Measurements from ENCODE around the gene CYP3A7.
"Not testable (repeated sequence)": the region's sequence is repeated elsewhere in the genome, so short reads cannot be mapped to it uniquely, and the experiment has no call there.

CYP3A7 gene

GRCh38 chr7:99740573-99741440, 5.8 kb upstream of the CYP3A7 start:
- DNase-seq, result no peak

GRCh38 chr7:99739699-99740572, 4.9 kb upstream of the CYP3A7 start:
- no peak for DNase-seq

GRCh38 chr7:99737726-99738125, 2.7 kb upstream of the CYP3A7 start:
- DNase-seq, result no peak

GRCh38 chr7:99736667-99737066, 1.7 kb upstream of the CYP3A7 start:
- DNase-seq, result not testable (repeated sequence)

- DNase-seq, result no peak
Observed at GRCh38 chr7:99733448-99733847, 1.5 kb downstream of the CYP3A7 start.

GRCh38 chr7:99733003-99733402, 2.0 kb downstream of the CYP3A7 start:
- DNase-seq, result no peak

GRCh38 chr7:99731638-99732374, 3.2 kb downstream of the CYP3A7 start:
- DNase-seq, result no peak

GRCh38 chr7:99730992-99731391, 4.0 kb downstream of the CYP3A7 start:
- DNase-seq, result no peak

- DNase-seq, result no peak
Observed at GRCh38 chr7:99730238-99730810, 4.7 kb downstream of the CYP3A7 start.

- DNase-seq, result no peak
Observed at GRCh38 chr7:99729486-99730237, 5.3 kb downstream of the CYP3A7 start.

- DNase-seq, result no peak
Observed at GRCh38 chr7:99728615-99729014, 6.4 kb downstream of the CYP3A7 start.

- not testable (repeated sequence) for DNase-seq
Observed at GRCh38 chr7:99723201-99723600, 11.8 kb downstream of the CYP3A7 start.

- DNase-seq, result no peak
Observed at GRCh38 chr7:99720800-99721595, 14.0 kb downstream of the CYP3A7 start.

- DNase-seq, result no peak
Observed at GRCh38 chr7:99719996-99720769, 14.8 kb downstream of the CYP3A7 start.

GRCh38 chr7:99713995-99714570, 20.9 kb downstream of the CYP3A7 start:
- no peak for DNase-seq

GRCh38 chr7:99709838-99710578, 25.0 kb downstream of the CYP3A7 start:
- DNase-seq, result no peak

GRCh38 chr7:99709260-99709659, 25.7 kb downstream of the CYP3A7 start:
- no peak for DNase-seq

- DNase-seq, result no peak
Observed at GRCh38 chr7:99707096-99707495, 27.9 kb downstream of the CYP3A7 start.

GRCh38 chr7:99699946-99700345, 35.0 kb downstream of the CYP3A7 start:
- no peak for DNase-seq

All from activated effector memory CD4-positive, alpha-beta T cell treated with anti-CD3 and anti-CD28 coated beads, Interleukin-2, amount 50 U/mL, for 16 hours (primary cell).